HCT116 (cell line): Measurements from ENCODE around the gene STIM2. TPM values are rescaled to one million over a fixed set of nuclear protein-coding genes. Genes with fewer than 3 reads are reported as not detected.
A peak's percentile ranks its signal among the peaks of the same experiment; 100 is the strongest.

Source experiments
- ATAC-seq: fragments of 200-7000 bp; cut with Tn5 transposase; 2 replicates; pipeline ENCODE4 v1.9.1; 2020; ENCODE audit warnings: mild to moderate bottlenecking, moderate library complexity
- BruUV-seq: library from RNA; stranded (reverse); fragments of 400-500 nt; replicated peaks from 2 replicates; lab custom pipeline; 2021; lab: Mats Ljungman, UMichigan
- CTCF ChIA-PET: fragments of 300-600 bp; sonication (Branson Sonifier 250); formaldehyde crosslinking; loops from one replicate; lab custom pipeline; 2021; ENCODE audit warnings: antibody characterized with exemption; lab: Charles Lee
- POLR2A ChIA-PET: fragments of 300-600, 350-600 bp; sonication (Branson Sonifier 250); formaldehyde crosslinking; loops from one replicate; lab custom pipeline; 2021; ENCODE audit warnings: antibody characterized with exemption; lab: Charles Lee
- RAD21 ChIA-PET, 2 experiments: fragments of 300-600 bp; sonication (Branson Sonifier 250); formaldehyde crosslinking; loops; one replicate each; lab custom pipeline; 2023; ENCODE audit warnings: low total read pairs in 2 of 2; ENCODE audit not compliant: uncharacterized antibody in 2 of 2, unreplicated experiment in 2 of 2, low non-redundant PET in 1 of 2; lab: Charles Lee
- DNase-seq: peaks from one replicate; pipeline ENCODE4 v3.0.0-alpha.2; 2010; ENCODE audit warnings: low read depth, low spot score
- H2AFZ ChIP-seq: fragments of 200-600 bp; shearing (Covaris generic), sonication (generic); 2 replicates; pipeline ENCODE4 v1.6.1; 2017; ENCODE audit warnings: low read depth, mixed run types, mixed read lengths, antibody characterized with exemption, low read length; ENCODE audit not compliant: poor library complexity, severe bottlenecking
- H3K27ac ChIP-seq: 2 replicates; pipeline ENCODE4 v1.5.1; 2012; ENCODE audit warnings: low read depth, low read length
- H3K27me3 ChIP-seq: fragments of 200-600 bp; sonication (generic); 2 replicates; pipeline ENCODE4 v1.6.1; 2016; ENCODE audit warnings: mixed run types, low read length, mixed read lengths; ENCODE audit not compliant: insufficient read depth
- H3K36me3 ChIP-seq, 2 experiments: fragments of 200-500 bp in 1 of 2; fragments of 200-600 bp in 1 of 2; sonication (Bioruptor generic) in 1 of 2; sonication (generic) in 1 of 2; 2 replicates each; pipeline versions ENCODE4 v1.5.1 to v1.6.1; 2014 to 2016; ENCODE audit warnings: low read length in 2 of 2, inconsistent platforms in 1 of 2, mixed read lengths in 1 of 2, mixed run types in 1 of 2; ENCODE audit not compliant: insufficient read depth in 2 of 2, control insufficient read depth in 1 of 2
- H3K4me1 ChIP-seq, 2 experiments: fragments of 200-600 bp in 1 of 2; sonication (generic) in 1 of 2; 2 replicates each; pipeline versions ENCODE4 v1.5.1 to v1.6.1; 2012 to 2017; ENCODE audit warnings: low read length in 2 of 2, inconsistent platforms in 1 of 2, mild to moderate bottlenecking in 1 of 2, mixed read lengths in 1 of 2, mixed run types in 1 of 2, moderate library complexity in 1 of 2; ENCODE audit not compliant: insufficient read depth in 2 of 2, control insufficient read depth in 1 of 2
- H3K4me2 ChIP-seq: fragments of 200-600 bp; sonication (generic); 2 replicates; pipeline ENCODE4 v1.6.1; 2017; ENCODE audit warnings: mixed run types, low read length, mixed read lengths
- H3K4me3 ChIP-seq, 2 experiments: fragments of 200-600 bp in 1 of 2; sonication (generic) in 1 of 2; replicated peaks in 1 of 2; 2 replicates each; pipeline ENCODE4 v1.5.1; 2011 to 2016; ENCODE audit warnings: low read length in 2 of 2, control low read depth in 1 of 2, low read depth in 1 of 2, mild to moderate bottlenecking in 1 of 2, mixed read lengths in 1 of 2, mixed run types in 1 of 2
- H3K79me2 ChIP-seq: fragments of 200-600 bp; sonication (generic); 2 replicates; pipeline ENCODE4 v1.6.1; 2017; ENCODE audit warnings: mild to moderate bottlenecking, mixed run types, low read length, moderate library complexity, mixed read lengths; ENCODE audit not compliant: insufficient read depth
- H3K9ac ChIP-seq: fragments of 200-600 bp; sonication (generic); 2 replicates; pipeline ENCODE4 v1.6.1; 2016; ENCODE audit warnings: low read length, mixed read lengths
- H3K9me2 ChIP-seq: fragments of 200-600 bp; sonication (generic), shearing (Covaris generic); 2 replicates; pipeline ENCODE4 v1.6.1; 2017; ENCODE audit warnings: mixed run types, mild to moderate bottlenecking, moderate library complexity; ENCODE audit not compliant: insufficient read depth
- H3K9me3 ChIP-seq, 2 experiments: fragments of 200-500 bp in 1 of 2; fragments of 200-600 bp in 1 of 2; sonication (Bioruptor generic) in 1 of 2; sonication (generic) in 1 of 2; 2 replicates each; pipeline ENCODE4 v1.6.1; 2014 to 2017; ENCODE audit warnings: low read length in 2 of 2, mixed read lengths in 2 of 2, inconsistent platforms in 1 of 2, low read depth in 1 of 2, mild to moderate bottlenecking in 1 of 2, mixed run types in 1 of 2, moderate library complexity in 1 of 2; ENCODE audit not compliant: control insufficient read depth in 1 of 2, insufficient read depth in 1 of 2
- H4K20me1 ChIP-seq: fragments of 200-600 bp; sonication (generic), shearing (Covaris generic); 2 replicates; pipeline ENCODE4 v1.6.1; 2017; ENCODE audit warnings: mixed run types, mild to moderate bottlenecking, moderate library complexity; ENCODE audit not compliant: insufficient read depth
- CEBPB ChIP-seq: IDR thresholded peaks from 2 replicates; pipeline ENCODE4 v1.6.1; 2012; ENCODE audit warnings: low read depth
- ELF1 ChIP-seq: IDR thresholded peaks from 2 replicates; pipeline ENCODE4 v1.6.1; 2012; ENCODE audit warnings: low read depth, borderline replicate concordance
- EZH2 ChIP-seq: fragments of 200-600 bp; sonication (generic); IDR thresholded peaks from 2 replicates; pipeline ENCODE4 v1.6.1; 2017; ENCODE audit warnings: antibody characterized with exemption, mixed run types
- POLR2AphosphoS5 ChIP-seq: IDR thresholded peaks from 2 replicates; pipeline ENCODE4 v1.6.1; 2011; ENCODE audit warnings: mild to moderate bottlenecking, low read depth, low read length, moderate library complexity
- RAD21 ChIP-seq: IDR thresholded peaks from 2 replicates; pipeline ENCODE4 v1.6.1; 2012; ENCODE audit warnings: low read depth, mild to moderate bottlenecking
- SIN3A ChIP-seq: IDR thresholded peaks from 2 replicates; pipeline ENCODE4 v1.6.1; 2012; ENCODE audit warnings: low read depth
- TCF7L2 ChIP-seq: IDR thresholded peaks from 2 replicates; pipeline ENCODE4 v1.7.0; 2011; ENCODE audit warnings: borderline replicate concordance, inconsistent platforms; ENCODE audit not compliant: insufficient read depth, insufficient read length; ENCODE audit errors: extremely low read depth
- YY1 ChIP-seq: IDR thresholded peaks from 2 replicates; pipeline ENCODE4 v1.6.1; 2011; ENCODE audit warnings: low read length, low read depth, moderate library complexity, mild to moderate bottlenecking; ENCODE audit not compliant: insufficient replicate concordance; ENCODE audit errors: extremely low read depth
- ZFX ChIP-seq: fragments of 450-650 bp; IDR thresholded peaks from 2 replicates; pipeline ENCODE4 v1.6.1; 2017
- intact Hi-C: fragments of 100-400 bp; cut with micrococcal nuclease; formaldehyde crosslinking; loops from 2 replicates; pipeline ENCODE4 v1.10.0; 2022
- total RNA-seq: library from RNA; stranded (reverse); gene quantifications from one replicate; pipeline ENCODE4 v1.2.1, GENCODE V29; 2021; ENCODE audit not compliant: unreplicated experiment
- TF ChIP-seq, protein P1 (sequence below), 3 experiments: fragments of 200-600 bp in 1 of 3; sonication (generic) in 1 of 3; IDR thresholded peaks in 2 of 3; conservative IDR thresholded peaks in 1 of 3; 2 replicates each; pipeline ENCODE4 v1.5.1; 2012 to 2017; ENCODE audit warnings: low read depth in 2 of 3, low read length in 2 of 3, antibody characterized with exemption in 1 of 3, borderline replicate concordance in 1 of 3, control low read depth in 1 of 3, mild to moderate bottlenecking in 1 of 3, mixed read lengths in 1 of 3, mixed run types in 1 of 3, moderate library complexity in 1 of 3; ENCODE audit not compliant: insufficient read depth in 1 of 3
- TF ChIP-seq, protein P2 (sequence below): IDR thresholded peaks from 2 replicates; pipeline ENCODE4 v1.6.1; 2011; ENCODE audit warnings: mild to moderate bottlenecking, low read length, moderate library complexity; ENCODE audit not compliant: insufficient replicate concordance; ENCODE audit errors: extremely low read depth

STIM2 gene
- total RNA-seq, 1 experiment from 2014 or later = 65.9 TPM

DNA sequence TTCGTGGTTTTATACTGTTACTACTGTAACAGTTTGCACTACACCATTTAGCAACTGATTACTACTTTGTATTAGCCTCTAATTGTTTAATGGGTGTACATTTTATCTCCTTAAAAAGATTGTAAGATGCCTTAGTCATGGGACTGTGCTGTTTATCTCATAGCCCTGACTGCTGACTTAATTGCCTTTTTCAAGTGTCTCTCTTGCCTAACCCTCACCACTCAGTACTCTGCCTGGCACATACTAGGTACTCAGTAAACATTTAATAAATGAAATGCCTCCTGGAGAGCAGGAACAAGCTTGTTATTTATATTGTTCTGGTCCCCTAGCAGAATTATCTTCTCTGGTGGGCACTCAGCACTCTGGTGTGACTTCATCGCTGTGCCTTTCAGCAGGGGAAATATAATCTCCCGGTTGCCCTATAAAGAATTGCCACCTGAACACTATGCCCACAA is 1.7 kb upstream of the STIM2 start:
- no peaks in the 10 kb centered on the region for H3K27me3 ChIP-seq
- H3K36me3 ChIP-seq = no peaks in the 10 kb centered on the region
- H3K9ac ChIP-seq = peak overlapping the region; percentile 81
- TF ChIP-seq EZH2 = no peak
- TF ChIP-seq, protein P1, sequence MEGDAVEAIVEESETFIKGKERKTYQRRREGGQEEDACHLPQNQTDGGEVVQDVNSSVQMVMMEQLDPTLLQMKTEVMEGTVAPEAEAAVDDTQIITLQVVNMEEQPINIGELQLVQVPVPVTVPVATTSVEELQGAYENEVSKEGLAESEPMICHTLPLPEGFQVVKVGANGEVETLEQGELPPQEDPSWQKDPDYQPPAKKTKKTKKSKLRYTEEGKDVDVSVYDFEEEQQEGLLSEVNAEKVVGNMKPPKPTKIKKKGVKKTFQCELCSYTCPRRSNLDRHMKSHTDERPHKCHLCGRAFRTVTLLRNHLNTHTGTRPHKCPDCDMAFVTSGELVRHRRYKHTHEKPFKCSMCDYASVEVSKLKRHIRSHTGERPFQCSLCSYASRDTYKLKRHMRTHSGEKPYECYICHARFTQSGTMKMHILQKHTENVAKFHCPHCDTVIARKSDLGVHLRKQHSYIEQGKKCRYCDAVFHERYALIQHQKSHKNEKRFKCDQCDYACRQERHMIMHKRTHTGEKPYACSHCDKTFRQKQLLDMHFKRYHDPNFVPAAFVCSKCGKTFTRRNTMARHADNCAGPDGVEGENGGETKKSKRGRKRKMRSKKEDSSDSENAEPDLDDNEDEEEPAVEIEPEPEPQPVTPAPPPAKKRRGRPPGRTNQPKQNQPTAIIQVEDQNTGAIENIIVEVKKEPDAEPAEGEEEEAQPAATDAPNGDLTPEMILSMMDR (IDR thresholded peaks at IDR 0.05 in 2 of 3, conservative IDR thresholded peaks at IDR 0.05 in 1 of 3; ENCODE audit: borderline replicate concordance in 1 of 3, insufficient read depth in 1 of 3, low read depth in 2 of 3, low read length in 2 of 3) = no peak
- no peak for TF ChIP-seq RAD21
- TF ChIP-seq ZFX = no peak
- TF ChIP-seq ELF1 = no peak
- TF ChIP-seq CEBPB = no peak
- TF ChIP-seq, protein P2, sequence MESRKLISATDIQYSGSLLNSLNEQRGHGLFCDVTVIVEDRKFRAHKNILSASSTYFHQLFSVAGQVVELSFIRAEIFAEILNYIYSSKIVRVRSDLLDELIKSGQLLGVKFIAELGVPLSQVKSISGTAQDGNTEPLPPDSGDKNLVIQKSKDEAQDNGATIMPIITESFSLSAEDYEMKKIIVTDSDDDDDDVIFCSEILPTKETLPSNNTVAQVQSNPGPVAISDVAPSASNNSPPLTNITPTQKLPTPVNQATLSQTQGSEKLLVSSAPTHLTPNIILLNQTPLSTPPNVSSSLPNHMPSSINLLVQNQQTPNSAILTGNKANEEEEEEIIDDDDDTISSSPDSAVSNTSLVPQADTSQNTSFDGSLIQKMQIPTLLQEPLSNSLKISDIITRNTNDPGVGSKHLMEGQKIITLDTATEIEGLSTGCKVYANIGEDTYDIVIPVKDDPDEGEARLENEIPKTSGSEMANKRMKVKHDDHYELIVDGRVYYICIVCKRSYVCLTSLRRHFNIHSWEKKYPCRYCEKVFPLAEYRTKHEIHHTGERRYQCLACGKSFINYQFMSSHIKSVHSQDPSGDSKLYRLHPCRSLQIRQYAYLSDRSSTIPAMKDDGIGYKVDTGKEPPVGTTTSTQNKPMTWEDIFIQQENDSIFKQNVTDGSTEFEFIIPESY = no peak
- no peak for TF ChIP-seq TCF7L2
- TF ChIP-seq YY1 = no peak
- no peak for TF ChIP-seq SIN3A
- TF ChIP-seq POLR2AphosphoS5 = no peak
- peak overlapping the region; percentile 95 for H3K4me2 ChIP-seq
- CTCF ChIA-PET = no interaction called here
- no peak overlapping the region for H2AFZ ChIP-seq
- 0 out of 2 replicates have a peak, but pooled peaks cover 5% of the 10 kb centered on the region for H4K20me1 ChIP-seq
- POLR2A ChIA-PET = no interaction called here
- H3K79me2 ChIP-seq = peaks cover 45% of the 10 kb centered on the region
- no peak for ATAC-seq
- H3K9me3 ChIP-seq = no peaks in the 10 kb centered on the region
- no peaks in the 10 kb centered on the region for H3K9me2 ChIP-seq
- intact Hi-C loops = no loop called here
- no TSS peak for BruUV-seq
- RAD21 ChIA-PET = no interaction called here
- H3K4me1 ChIP-seq = peaks cover 17 to 36% of the 10 kb centered on the region in 2 experiments
- H3K4me3 ChIP-seq = peak overlapping the region; percentile 94 to 96
- peak overlapping the region; percentile 88; the same call in 1 of the 2 replicates for H3K27ac ChIP-seq
- DNase-seq = no peak
